Lower lobe of right lung (tissue), 2 donors: ENCODE results near the gene TUBB8. TPM values are rescaled to one million over a fixed set of nuclear protein-coding genes. Genes with fewer than 3 reads are reported as not detected.
"Not testable (repeated sequence)": the region's sequence is repeated elsewhere in the genome, so short reads cannot be mapped to it uniquely, and the experiment has no call there.

Source experiments
- ATAC-seq, 2 donors: fragments of 200-7000 bp; cut with Tn5 transposase; one replicate each; pipeline ENCODE4 v1.9.1; 2020 to 2022; ENCODE audit warnings: mild to moderate bottlenecking in 2 of 2, moderate library complexity in 2 of 2
- DNase-seq: peaks from one replicate; pipeline ENCODE4 v3.0.0-alpha.2; 2020
- H3K27ac ChIP-seq: fragments of 200-600 bp; one replicate; pipeline ENCODE4 v1.8.0; 2022
- H3K27me3 ChIP-seq: fragments of 200-600 bp; one replicate; pipeline ENCODE4 v1.8.0; 2022; ENCODE audit warnings: low read depth
- H3K36me3 ChIP-seq: fragments of 200-600 bp; one replicate; pipeline ENCODE4 v1.8.0; 2022; ENCODE audit warnings: mild to moderate bottlenecking
- H3K4me1 ChIP-seq: fragments of 200-600 bp; one replicate; pipeline ENCODE4 v1.8.0; 2022
- H3K4me3 ChIP-seq: fragments of 200-600 bp; one replicate; pipeline ENCODE4 v1.8.0; 2022; ENCODE audit warnings: mild to moderate bottlenecking
- H3K9me3 ChIP-seq: fragments of 200-600 bp; one replicate; pipeline ENCODE4 v1.8.0; 2022
- intact Hi-C: fragments of 100-400 bp; cut with DNase I; formaldehyde crosslinking; loops from one replicate; pipeline ENCODE4 v1.11.0; 2022
- total RNA-seq: library from RNA; stranded (reverse); fragmentation: NEBNext Ultra II Directional; extraction: Animal tissue kit (Norgen Biotek cat#: 25700); gene quantifications from one replicate; pipeline ENCODE4 v1.2.1, GENCODE V29; 2021
- TF ChIP-seq, protein P1 (sequence below): fragments of 200-600 bp; IDR thresholded peaks from one replicate; pipeline ENCODE4 v1.8.0; 2022; ENCODE audit warnings: antibody characterized with exemption, mild to moderate bottlenecking
- donor health status: DM: no; HTN: yes; CAD: no; lungs with severe emphysema.

Gene TUBB8
- total RNA-seq, 1 donor from 2014 or later: 0.38 TPM

DNA sequence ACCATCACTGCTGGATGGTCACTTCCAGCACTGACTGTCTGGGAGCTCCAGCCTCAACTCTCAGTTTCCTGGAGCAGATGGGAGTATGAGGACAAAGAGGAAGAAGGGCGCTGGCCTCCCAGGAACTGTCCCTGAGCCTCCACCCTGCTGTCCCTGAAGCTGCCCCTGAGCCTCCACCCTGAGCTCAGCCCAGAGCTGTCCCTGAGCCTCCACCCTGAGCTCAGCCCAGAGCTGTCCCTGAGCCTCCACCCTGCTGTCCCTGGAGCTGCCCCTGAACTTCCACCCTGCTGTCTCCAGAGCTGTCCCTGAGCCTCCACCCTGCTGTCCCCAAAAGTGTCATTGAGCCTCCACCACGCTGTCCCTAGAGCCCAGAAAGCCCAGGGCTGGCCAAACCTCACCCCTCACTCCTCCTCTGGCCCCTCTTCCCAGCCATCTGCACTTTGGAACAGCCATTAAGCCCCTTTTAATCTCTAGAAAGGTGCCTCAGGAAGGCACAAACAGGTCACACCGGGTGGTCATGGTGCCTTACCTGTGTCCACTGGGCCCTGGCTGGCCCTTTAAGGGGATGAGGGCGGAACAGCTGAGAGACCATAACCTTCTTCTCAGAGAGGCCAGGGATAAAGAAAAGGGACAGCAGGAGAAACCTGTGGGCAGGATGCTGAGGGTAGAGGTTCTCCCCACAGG is 30.6 kb upstream of the TUBB8 start:
- Histone ChIP-seq H3K4me3 (no peak overlapping the region), H3K27me3 (peaks cover 13% of the 10 kb centered on the region), H3K27ac (no peak overlapping the region), H3K4me1 (no peaks in the 10 kb centered on the region), H3K36me3 (no peaks in the 10 kb centered on the region), H3K9me3 (no peaks in the 10 kb centered on the region)
- DNase-seq (no peak), ATAC-seq (peak in 1 of 2 donors; percentile 8)
- TF ChIP-seq, protein P1, sequence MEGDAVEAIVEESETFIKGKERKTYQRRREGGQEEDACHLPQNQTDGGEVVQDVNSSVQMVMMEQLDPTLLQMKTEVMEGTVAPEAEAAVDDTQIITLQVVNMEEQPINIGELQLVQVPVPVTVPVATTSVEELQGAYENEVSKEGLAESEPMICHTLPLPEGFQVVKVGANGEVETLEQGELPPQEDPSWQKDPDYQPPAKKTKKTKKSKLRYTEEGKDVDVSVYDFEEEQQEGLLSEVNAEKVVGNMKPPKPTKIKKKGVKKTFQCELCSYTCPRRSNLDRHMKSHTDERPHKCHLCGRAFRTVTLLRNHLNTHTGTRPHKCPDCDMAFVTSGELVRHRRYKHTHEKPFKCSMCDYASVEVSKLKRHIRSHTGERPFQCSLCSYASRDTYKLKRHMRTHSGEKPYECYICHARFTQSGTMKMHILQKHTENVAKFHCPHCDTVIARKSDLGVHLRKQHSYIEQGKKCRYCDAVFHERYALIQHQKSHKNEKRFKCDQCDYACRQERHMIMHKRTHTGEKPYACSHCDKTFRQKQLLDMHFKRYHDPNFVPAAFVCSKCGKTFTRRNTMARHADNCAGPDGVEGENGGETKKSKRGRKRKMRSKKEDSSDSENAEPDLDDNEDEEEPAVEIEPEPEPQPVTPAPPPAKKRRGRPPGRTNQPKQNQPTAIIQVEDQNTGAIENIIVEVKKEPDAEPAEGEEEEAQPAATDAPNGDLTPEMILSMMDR: no peak
- intact Hi-C loops: no loop called here

DNA sequence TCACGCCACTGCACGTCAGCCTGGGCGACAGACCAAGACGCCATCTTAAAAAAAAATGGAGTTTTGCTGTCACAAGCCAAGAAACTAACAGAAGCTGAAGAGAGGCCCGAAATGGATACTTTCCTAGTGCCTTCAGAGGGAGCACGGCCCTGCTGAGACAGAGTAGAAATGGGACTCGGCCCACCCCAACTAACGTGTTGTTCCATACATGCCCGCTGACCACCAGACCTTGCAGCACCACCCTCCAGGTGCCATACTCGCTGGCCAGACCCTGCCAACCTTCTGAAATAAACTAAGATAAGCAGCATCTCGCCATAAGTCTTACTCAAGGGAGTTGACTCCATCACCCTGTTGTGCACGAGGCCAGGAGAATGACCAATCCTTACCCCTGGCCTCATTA is 29.5 kb upstream of the TUBB8 start:
- no peak for ATAC-seq
- TF ChIP-seq, protein P1: no peak
- Histone ChIP-seq H3K4me3 (no peak overlapping the region), H3K4me1 (no peaks in the 10 kb centered on the region), H3K27ac (no peak overlapping the region), H3K9me3 (no peaks in the 10 kb centered on the region), H3K27me3 (peaks cover 13% of the 10 kb centered on the region), H3K36me3 (no peaks in the 10 kb centered on the region)
- intact Hi-C loops: no loop called here
- no peak for DNase-seq

DNA sequence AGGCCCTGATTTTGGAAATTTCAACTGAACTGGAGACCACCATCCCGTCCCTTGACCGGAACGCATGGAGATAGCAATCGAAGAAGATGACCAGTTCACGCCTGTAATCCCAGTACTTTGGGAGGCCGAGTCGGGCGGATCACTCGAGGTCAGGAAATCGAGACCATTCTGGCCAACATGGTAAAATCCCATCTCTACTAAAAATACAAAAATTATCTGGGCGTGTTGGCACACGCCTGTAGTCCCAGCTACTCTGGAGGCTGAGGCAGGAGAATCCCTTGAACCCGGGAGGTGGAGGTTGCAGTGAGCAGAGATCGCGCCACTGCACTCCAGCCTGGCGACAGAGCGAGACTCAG is 25.1 kb upstream of the TUBB8 start:
- H3K36me3 ChIP-seq, H3K27ac ChIP-seq, H3K27me3 ChIP-seq, H3K9me3 ChIP-seq, ATAC-seq, DNase-seq, H3K4me1 ChIP-seq, intact Hi-C loops: not testable (repeated sequence)
- peak overlapping the region; percentile 59 for H3K4me3 ChIP-seq

DNA sequence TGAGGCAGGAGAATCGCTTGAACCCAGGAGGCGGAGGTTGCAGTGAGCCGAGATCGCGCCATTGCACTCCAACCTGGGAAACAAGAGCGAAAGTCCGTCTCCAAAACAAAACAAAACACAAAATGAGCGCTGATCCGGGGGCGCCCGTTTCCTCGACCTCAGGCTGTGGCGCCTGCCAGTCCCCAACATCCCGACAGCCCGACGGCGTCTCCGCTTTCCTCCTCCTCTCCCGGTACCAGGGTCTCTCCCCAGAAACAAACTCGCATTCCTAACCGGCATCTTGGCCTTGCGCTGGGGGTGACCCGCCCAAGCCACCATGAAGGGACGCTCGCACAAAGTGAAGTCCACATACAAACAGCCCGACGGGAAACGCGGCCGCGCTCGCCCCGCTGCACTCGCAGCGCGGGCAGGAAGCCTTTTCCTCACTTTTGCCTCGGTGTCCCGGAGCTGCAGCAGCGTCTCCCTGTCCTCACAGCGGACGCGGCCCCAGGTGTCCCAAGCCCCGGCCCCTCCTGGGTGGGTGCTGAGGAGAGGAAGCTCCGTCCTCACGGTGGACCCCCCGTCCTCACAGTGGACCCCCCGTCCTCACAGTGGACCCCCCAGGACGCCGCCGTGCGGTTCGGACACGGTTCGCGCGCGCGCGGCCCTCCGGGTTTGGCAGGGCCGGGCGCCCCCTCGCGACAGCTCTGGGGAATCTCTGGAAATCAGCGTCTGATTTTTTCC is 24.6 kb upstream of the TUBB8 start:
- H3K27ac ChIP-seq, H3K9me3 ChIP-seq, H3K27me3 ChIP-seq, H3K4me1 ChIP-seq, intact Hi-C loops, H3K36me3 ChIP-seq: not testable (repeated sequence)
- peak overlapping the region; percentile 59 for H3K4me3 ChIP-seq
- TF ChIP-seq, protein P1: peak; percentile 59
- DNase-seq: peak; percentile 66
- peak; percentile 64 to 77 for ATAC-seq

DNA sequence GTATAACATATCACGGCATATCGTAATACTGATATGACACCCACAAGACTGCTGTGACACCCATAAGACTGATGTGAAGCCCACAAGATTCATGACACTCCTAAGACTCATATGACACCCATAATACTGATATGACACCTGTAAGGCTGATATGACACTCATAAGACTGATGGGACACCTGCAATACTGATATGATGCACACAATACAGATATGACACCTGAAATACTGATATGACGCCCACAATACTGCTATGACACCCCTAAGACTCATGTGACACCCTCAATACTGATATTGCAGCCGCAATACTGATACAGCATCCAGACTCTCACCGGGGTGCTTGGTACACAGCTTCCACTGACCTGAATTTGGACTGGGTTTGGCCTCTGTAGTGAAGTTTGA is 19.1 kb upstream of the TUBB8 start:
- ATAC-seq, intact Hi-C loops: not testable (repeated sequence)

DNA sequence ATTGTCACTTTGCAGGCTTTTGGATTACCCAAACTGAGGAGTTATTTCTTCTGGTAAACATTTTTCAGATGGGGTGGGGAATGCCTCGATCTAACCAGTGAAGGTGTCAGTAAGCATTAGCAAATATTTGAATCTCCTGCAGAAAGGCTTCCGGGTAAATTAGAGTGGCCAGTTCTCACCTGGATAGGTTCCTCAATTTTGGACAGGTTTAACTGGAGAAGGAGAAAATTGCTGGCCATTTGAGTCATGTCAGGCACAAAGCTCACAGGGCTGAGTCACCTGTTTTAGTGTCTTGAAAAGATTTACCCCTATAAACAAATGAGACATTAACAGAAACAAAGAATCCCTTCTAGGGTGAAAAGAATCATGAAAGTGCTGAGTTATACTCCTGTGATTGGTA is 830 bp upstream of the TUBB8 start:
- H3K4me3 ChIP-seq, H3K27me3 ChIP-seq, H3K27ac ChIP-seq, ATAC-seq, H3K4me1 ChIP-seq, H3K9me3 ChIP-seq, intact Hi-C loops, DNase-seq, H3K36me3 ChIP-seq: not testable (repeated sequence)

More for the DNA sequence above, 19.1 kb upstream of the TUBB8 start:
- not testable (repeated sequence) for H3K4me1 ChIP-seq, H3K27ac ChIP-seq, H3K36me3 ChIP-seq, H3K9me3 ChIP-seq, H3K4me3 ChIP-seq, H3K27me3 ChIP-seq, DNase-seq

DNA sequence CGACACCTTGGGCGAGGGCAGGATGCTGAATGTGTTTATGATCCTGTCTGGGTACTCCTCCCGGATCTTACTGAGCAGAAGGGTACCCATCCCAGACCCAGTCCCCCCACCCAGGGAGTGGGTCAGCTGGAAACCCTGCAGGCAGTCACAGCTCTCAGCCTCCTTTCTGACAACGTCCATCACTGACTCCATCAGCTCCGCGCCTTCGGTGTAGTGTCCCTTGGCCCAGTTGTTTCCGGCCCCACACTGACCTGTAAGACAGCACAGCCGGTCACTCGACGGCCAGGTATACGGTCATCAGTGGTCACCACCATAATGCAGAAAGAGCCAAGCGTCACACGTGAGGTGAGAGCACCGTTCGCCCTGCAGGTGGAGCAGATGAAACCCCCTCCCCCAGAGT is 1.2 kb downstream of the TUBB8 start:
- H3K27me3 ChIP-seq, H3K27ac ChIP-seq, H3K36me3 ChIP-seq, H3K9me3 ChIP-seq, H3K4me1 ChIP-seq, intact Hi-C loops, DNase-seq, H3K4me3 ChIP-seq, ATAC-seq: not testable (repeated sequence)

DNA sequence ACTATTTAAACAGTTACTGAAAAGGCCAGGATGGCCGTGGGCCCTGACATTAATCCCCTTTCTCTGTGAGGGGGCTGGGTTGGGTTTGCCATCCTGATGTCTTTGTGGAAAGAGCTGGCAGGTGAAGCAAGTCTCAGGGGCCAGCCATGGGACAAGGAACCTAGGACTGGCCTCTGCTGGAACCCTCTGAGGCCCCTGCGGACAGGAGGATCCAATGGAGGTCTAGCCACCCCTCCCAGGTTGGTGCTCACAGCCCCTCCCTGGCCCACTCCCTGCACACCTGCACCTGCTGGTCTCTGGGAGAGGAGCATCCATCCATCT is 35.8 kb downstream of the TUBB8 start:
- peak in 1 of 2 donors; percentile 52 for ATAC-seq

DNA sequence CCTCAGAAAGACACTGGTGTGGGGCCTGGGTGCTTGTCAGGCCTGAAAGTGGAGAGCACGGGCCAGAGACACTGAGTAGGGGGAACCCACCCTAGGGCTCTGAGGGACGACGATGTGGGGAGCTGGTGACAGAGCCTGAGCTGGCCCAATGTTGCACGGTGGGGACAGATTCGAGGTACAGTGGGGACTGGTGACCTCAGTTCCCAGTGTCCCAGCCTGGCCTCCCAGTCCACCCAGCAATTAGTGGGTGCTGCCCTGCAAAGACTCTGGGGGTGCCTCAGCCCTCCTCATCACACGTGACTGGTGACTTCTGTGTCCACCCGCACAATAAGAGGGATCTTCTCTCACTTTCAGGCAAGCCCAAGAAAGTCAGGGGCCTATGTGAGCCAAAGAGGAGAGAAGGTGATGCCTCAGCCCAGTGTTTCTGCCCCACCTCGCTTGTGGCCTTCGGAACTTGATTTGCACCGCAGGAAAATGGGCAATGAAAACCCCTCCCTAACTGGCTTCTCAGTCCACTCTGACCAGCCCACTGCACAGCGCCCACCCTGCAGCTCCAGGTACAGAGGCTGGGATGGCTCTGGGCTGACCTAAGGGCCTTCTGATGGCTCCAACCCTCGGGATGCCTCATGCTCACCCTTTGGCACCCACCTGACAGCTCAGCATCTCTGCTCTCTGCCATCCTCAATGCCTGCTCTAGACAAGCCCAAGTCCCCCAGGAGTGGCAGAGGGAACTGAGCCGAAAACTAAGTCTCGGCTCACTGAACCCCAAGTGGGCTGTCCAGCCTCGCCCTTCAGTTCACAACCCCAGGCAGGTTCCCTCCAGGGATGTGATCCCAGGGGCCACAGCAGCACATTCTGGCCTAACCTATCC is 36.4 kb downstream of the TUBB8 start:
- H3K4me3 ChIP-seq, H3K9me3 ChIP-seq, H3K27me3 ChIP-seq, DNase-seq, intact Hi-C loops, H3K4me1 ChIP-seq, H3K36me3 ChIP-seq, H3K27ac ChIP-seq: not testable (repeated sequence)
- ATAC-seq: peak; percentile 58 to 76

More for the DNA sequence above, 35.8 kb downstream of the TUBB8 start:
- H3K27ac ChIP-seq, intact Hi-C loops, H3K27me3 ChIP-seq, DNase-seq, H3K4me3 ChIP-seq, H3K4me1 ChIP-seq, H3K36me3 ChIP-seq, H3K9me3 ChIP-seq: not testable (repeated sequence)

DNA sequence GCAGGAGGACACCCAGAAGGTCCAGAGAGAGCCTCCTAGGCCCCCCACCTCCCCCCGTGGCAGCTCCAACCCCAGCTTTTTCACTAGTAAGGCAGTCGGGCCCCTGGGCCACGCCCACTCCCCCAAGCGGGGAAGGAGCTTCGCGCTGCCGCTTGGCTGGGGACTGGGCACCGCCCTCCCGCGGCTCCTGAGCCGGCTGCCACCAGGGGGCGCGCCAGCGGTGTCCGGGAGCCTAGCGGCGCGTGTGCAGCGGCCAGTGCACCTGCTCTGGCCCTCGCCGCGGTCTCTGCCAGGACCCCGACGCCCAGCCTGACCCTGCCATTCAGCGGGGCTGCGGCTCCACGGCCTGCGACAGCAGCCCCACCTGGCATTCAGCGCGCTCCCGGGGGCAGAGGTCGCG is 37.8 kb downstream of the TUBB8 start:
- H3K27me3 ChIP-seq, H3K36me3 ChIP-seq, DNase-seq, intact Hi-C loops, H3K4me3 ChIP-seq, H3K9me3 ChIP-seq, H3K27ac ChIP-seq, H3K4me1 ChIP-seq: not testable (repeated sequence)
- ATAC-seq: peak in 1 of 2 donors; percentile 42
